Measurements from ENCODE around the gene ADGRG6. TPM values are rescaled to one million over a fixed set of nuclear protein-coding genes. Genes with fewer than 3 reads are reported as not detected.
A peak's percentile ranks its signal among the peaks of the same experiment; 100 is the strongest.

The ADGRG6 gene
- total RNA-seq, 1 donor from 2014 or later = 35.3 TPM

GRCh38 chr6:142411145-142411544 is 109.3 kb downstream of the ADGRG6 start:
- DNase-seq (ENCODE audit: low read depth) = no peak
- TF ChIP-seq CTCF (conservative IDR thresholded peaks at IDR 0.05; ENCODE audit: low read depth, low read length) = no peak
- H3K4me3 ChIP-seq (ENCODE audit: low read depth, low read length) = no peak overlapping the region

GRCh38 chr6:142412241-142412640 is 110.4 kb downstream of the ADGRG6 start:
- no peak for TF ChIP-seq CTCF (conservative IDR thresholded peaks at IDR 0.05; ENCODE audit: low read depth, low read length)
- DNase-seq (ENCODE audit: low read depth) = no peak
- no peak overlapping the region for H3K4me3 ChIP-seq (ENCODE audit: low read depth, low read length)

- no peak for DNase-seq (ENCODE audit: low read depth)
- no peak overlapping the region for H3K4me3 ChIP-seq (ENCODE audit: low read depth, low read length)
- no peak for TF ChIP-seq CTCF (conservative IDR thresholded peaks at IDR 0.05; ENCODE audit: low read depth, low read length)
Observed at GRCh38 chr6:142412658-142413057, 110.9 kb downstream of the ADGRG6 start.

- no peak for TF ChIP-seq CTCF (conservative IDR thresholded peaks at IDR 0.05; ENCODE audit: low read depth, low read length)
- DNase-seq (ENCODE audit: low read depth) = no peak
Observed at GRCh38 chr6:142413111-142413510, 111.3 kb downstream of the ADGRG6 start.

GRCh38 chr6:142414462-142415250 is 112.8 kb downstream of the ADGRG6 start:
- no peak for TF ChIP-seq CTCF (conservative IDR thresholded peaks at IDR 0.05; ENCODE audit: low read depth, low read length)
- no peak overlapping the region for H3K4me3 ChIP-seq (ENCODE audit: low read depth, low read length)
- no peak for DNase-seq (ENCODE audit: low read depth)

More at GRCh38 chr6:142413111-142413510, 111.3 kb downstream of the ADGRG6 start:
- H3K4me3 ChIP-seq (ENCODE audit: low read depth, low read length) = no peak overlapping the region

GRCh38 chr6:142416179-142416578 is 114.4 kb downstream of the ADGRG6 start:
- no peak for TF ChIP-seq CTCF (conservative IDR thresholded peaks at IDR 0.05; ENCODE audit: low read depth, low read length)
- H3K4me3 ChIP-seq (ENCODE audit: low read depth, low read length) = no peak overlapping the region
- DNase-seq (ENCODE audit: low read depth) = peak; percentile 33

- DNase-seq (ENCODE audit: low read depth) = no peak
- TF ChIP-seq CTCF (conservative IDR thresholded peaks at IDR 0.05; ENCODE audit: low read depth, low read length) = no peak
- H3K4me3 ChIP-seq (ENCODE audit: low read depth, low read length) = no peak overlapping the region
Observed at GRCh38 chr6:142416686-142417085, 114.9 kb downstream of the ADGRG6 start.
